Ascending aorta (tissue), 2 donors: ENCODE results near the gene NCSTN. TPM values are rescaled to one million over a fixed set of nuclear protein-coding genes. Genes with fewer than 3 reads are reported as not detected.

ENCODE experiments used
- DNase-seq, 2 donors: peaks; one replicate each; pipeline ENCODE4 v3.0.0-alpha.2; 2019; ENCODE audit warnings: low spot score in 2 of 2
- H3K27ac ChIP-seq, 2 donors: fragments of 200-600 bp; sonication (generic); one replicate each; pipeline ENCODE4 v1.5.1; 2016 to 2017; ENCODE audit warnings: mild to moderate bottlenecking in 1 of 2
- H3K27me3 ChIP-seq: fragments of 200-600 bp; sonication (generic); one replicate; pipeline ENCODE4 v1.5.1; 2017
- H3K36me3 ChIP-seq, 2 donors: fragments of 200-600 bp; sonication (generic); one replicate each; pipeline ENCODE4 v1.5.1; 2016
- H3K4me1 ChIP-seq, 2 donors: fragments of 200-600 bp; sonication (generic); one replicate each; pipeline ENCODE4 v1.5.1; 2016 to 2017; ENCODE audit warnings: mild to moderate bottlenecking in 1 of 2
- H3K4me3 ChIP-seq, 2 donors: fragments of 200-600 bp; sonication (generic); one replicate each; pipeline ENCODE4 v1.5.1; 2016 to 2017; ENCODE audit warnings: mild to moderate bottlenecking in 1 of 2
- H3K9me3 ChIP-seq, 2 donors: fragments of 200-600 bp; sonication (generic); one replicate each; pipeline ENCODE4 v1.5.1; 2016
- CTCF ChIP-seq, 3 experiments: fragments of 200-600 bp in 2 of 3; fragments of 450-650 bp in 1 of 3; sonication (generic) in 2 of 3; IDR thresholded peaks; one replicate each; pipeline ENCODE4 v1.5.1; 2016 to 2019; ENCODE audit warnings: antibody characterized with exemption in 3 of 3, mild to moderate bottlenecking in 1 of 3, moderate library complexity in 1 of 3
- intact Hi-C: fragments of 100-400 bp; cut with DNase I; formaldehyde crosslinking; loops from one replicate; pipeline ENCODE4 v1.15.1; 2023
- total RNA-seq: library from RNA; depleted of rRNA; stranded (reverse); fragments of >200 nt; gene quantifications from one replicate; pipeline ENCODE4 v1.1.0, GENCODE V29; 2016

Gene NCSTN
- total RNA-seq, 1 donor from 2014 or later = 141 TPM

GRCh38 chr1:160367516-160367900 is 24.3 kb downstream of the NCSTN start:
- TF ChIP-seq CTCF (IDR thresholded peaks at IDR 0.05) = no peak

GRCh38 chr1:160367934-160368923 is 25.0 kb downstream of the NCSTN start:
- Histone ChIP-seq H3K36me3 (no peaks in the 10 kb centered on the region), H3K27ac (no peak overlapping the region), H3K4me3 (no peak overlapping the region), H3K9me3 (no peaks in the 10 kb centered on the region), H3K27me3 (no peaks in the 10 kb centered on the region), H3K4me1 (no peaks in the 10 kb centered on the region)
- DNase-seq = no peak
- no peak for TF ChIP-seq CTCF (IDR thresholded peaks at IDR 0.05)
- intact Hi-C loops = no loop called here

More at GRCh38 chr1:160367516-160367900, 24.3 kb downstream of the NCSTN start:
- no peak for DNase-seq
- intact Hi-C loops = no loop called here
- Histone ChIP-seq H3K36me3 (no peaks in the 10 kb centered on the region), H3K4me3 (no peak overlapping the region), H3K27me3 (no peaks in the 10 kb centered on the region), H3K4me1 (no peaks in the 10 kb centered on the region), H3K9me3 (no peaks in the 10 kb centered on the region), H3K27ac (no peak overlapping the region)

- intact Hi-C loops = no loop called here
- H3K36me3 ChIP-seq = no peaks in the 10 kb centered on the region
- TF ChIP-seq CTCF (IDR thresholded peaks at IDR 0.05) = no peak
- H3K27ac ChIP-seq = no peak overlapping the region
- H3K9me3 ChIP-seq = no peaks in the 10 kb centered on the region
- no peaks in the 10 kb centered on the region for H3K27me3 ChIP-seq
- DNase-seq = no peak
- H3K4me1 ChIP-seq = no peaks in the 10 kb centered on the region
- no peak overlapping the region for H3K4me3 ChIP-seq
Measured at GRCh38 chr1:160369087-160369486, 25.9 kb downstream of the NCSTN start.

GRCh38 chr1:160370561-160371345 is 27.6 kb downstream of the NCSTN start:
- Histone ChIP-seq H3K36me3 (no peaks in the 10 kb centered on the region), H3K4me3 (no peak overlapping the region), H3K27me3 (no peaks in the 10 kb centered on the region), H3K9me3 (no peaks in the 10 kb centered on the region), H3K4me1 (no peaks in the 10 kb centered on the region), H3K27ac (no peak overlapping the region)
- no peak for DNase-seq
- intact Hi-C loops = no loop called here
- TF ChIP-seq CTCF (IDR thresholded peaks at IDR 0.05) = no peak

GRCh38 chr1:160371346-160371631 is 28.1 kb downstream of the NCSTN start:
- no peak for TF ChIP-seq CTCF (IDR thresholded peaks at IDR 0.05)
- intact Hi-C loops = no loop called here
- Histone ChIP-seq H3K4me1 (no peaks in the 10 kb centered on the region), H3K4me3 (no peak overlapping the region), H3K9me3 (no peaks in the 10 kb centered on the region), H3K27ac (no peak overlapping the region), H3K27me3 (no peaks in the 10 kb centered on the region), H3K36me3 (no peaks in the 10 kb centered on the region)
- DNase-seq = no peak
